Measurements from ENCODE around the gene ZNF808. TPM values are rescaled to one million over a fixed set of nuclear protein-coding genes. Genes with fewer than 3 reads are reported as not detected.

The ZNF808 gene
- total RNA-seq, 1 donor from 2014 or later, result 37.4 TPM

GRCh38 chr19:52602941-52603340 is 75.5 kb downstream of the ZNF808 start:
- TF ChIP-seq CTCF (conservative IDR thresholded peaks at IDR 0.05), result no peak
- peak overlapping the region; percentile 82 for H3K27ac Mint-ChIP-seq
- peaks cover 28% of the 10 kb centered on the region for H3K4me1 Mint-ChIP-seq (ENCODE audit: unreplicated experiment)

GRCh38 chr19:52603558-52604207 is 76.2 kb downstream of the ZNF808 start:
- Mint-ChIP-seq H3K4me1 (ENCODE audit: unreplicated experiment) (peaks cover 28% of the 10 kb centered on the region), H3K9me3 (no peaks in the 10 kb centered on the region), H3K36me3 (peaks cover 31% of the 10 kb centered on the region), H3K27ac (no peak overlapping the region), H3K27me3 (no peaks in the 10 kb centered on the region), H3K4me3 (peak overlapping the region; percentile 37)
- no peak for TF ChIP-seq CTCF (conservative IDR thresholded peaks at IDR 0.05)
- no peak for DNase-seq (ENCODE audit: extremely low spot score, unreplicated experiment)

More at GRCh38 chr19:52602941-52603340, 75.5 kb downstream of the ZNF808 start:
- Mint-ChIP-seq H3K4me3 (peak overlapping the region; percentile 44), H3K36me3 (peaks cover 30% of the 10 kb centered on the region), H3K27me3 (no peaks in the 10 kb centered on the region), H3K9me3 (no peaks in the 10 kb centered on the region)
- no peak for DNase-seq (ENCODE audit: extremely low spot score, unreplicated experiment)

Other genes starting within 250 kb of the ZNF808 start
- 16.8 and 26.2 TPM in 2 replicates for gene ZNF480, start 230.5 kb upstream of the ZNF808 start, total RNA-seq (ENCODE audit: low replicate concordance)
- 15.5 and 18.0 TPM in 2 replicates for gene ZNF610, start 191.4 kb upstream of the ZNF808 start, total RNA-seq (ENCODE audit: low replicate concordance)
- 25.7 and 29.6 TPM in 2 replicates for gene ZNF880, start 157.7 kb upstream of the ZNF808 start, total RNA-seq (ENCODE audit: low replicate concordance)
- 21.8 and 31.0 TPM in 2 replicates for gene ZNF528, start 129.8 kb upstream of the ZNF808 start, total RNA-seq (ENCODE audit: low replicate concordance)
- 0.36 TPM in 1 of 2 replicates, not detected in the other for gene ZNF534, start 98.5 kb upstream of the ZNF808 start, total RNA-seq (ENCODE audit: low replicate concordance)
- gene ZNF578, start 74.1 kb upstream of the ZNF808 start, total RNA-seq (ENCODE audit: low replicate concordance), result 0.72 and 1.1 TPM in 2 replicates
- gene ZNF701, start 42.6 kb downstream of the ZNF808 start, total RNA-seq (ENCODE audit: low replicate concordance), result 25.2 and 29.1 TPM in 2 replicates
- gene ZNF83, start 110.7 kb downstream of the ZNF808 start, total RNA-seq (ENCODE audit: low replicate concordance), result 76.2 and 81.0 TPM in 2 replicates
- 24.7 and 27.3 TPM in 2 replicates for gene ZNF611, start 207.4 kb downstream of the ZNF808 start, total RNA-seq (ENCODE audit: low replicate concordance)

Measured in type B pancreatic cell (in vitro differentiated cells).